Endodermal cell (in vitro differentiated cells): Measurements from ENCODE around the gene ACO1. TPM values are rescaled to one million over a fixed set of nuclear protein-coding genes. Genes with fewer than 3 reads are reported as not detected.
"Not testable (repeated sequence)": the region's sequence is repeated elsewhere in the genome, so short reads cannot be mapped to it uniquely, and the experiment has no call there.

Experiments used
- DNase-seq: peaks from one replicate; pipeline ENCODE4 v3.0.0-alpha.2; 2017
- H3K27ac ChIP-seq: 2 replicates; pipeline ENCODE4 v1.5.1; 2013; ENCODE audit warnings: mild to moderate bottlenecking, low read depth, low read length, moderate library complexity
- H3K27me3 ChIP-seq: 2 replicates; pipeline ENCODE4 v1.6.1; 2013; ENCODE audit warnings: mild to moderate bottlenecking, low read length, moderate library complexity; ENCODE audit not compliant: insufficient read depth, control insufficient read depth, poor library complexity, severe bottlenecking
- H3K36me3 ChIP-seq: 2 replicates; pipeline ENCODE4 v1.7.0; 2013; ENCODE audit warnings: mild to moderate bottlenecking, low read length, moderate library complexity; ENCODE audit not compliant: control insufficient read depth, insufficient read depth
- H3K4me1 ChIP-seq: one replicate; pipeline ENCODE4 v1.7.0; 2013; ENCODE audit warnings: low read length; ENCODE audit not compliant: control insufficient read depth, insufficient read depth
- H3K4me3 ChIP-seq: 2 replicates; pipeline ENCODE4 v1.5.1; 2013; ENCODE audit warnings: mild to moderate bottlenecking, low read length, moderate library complexity
- H3K9ac ChIP-seq: 2 replicates; pipeline ENCODE4 v1.6.1; 2013; ENCODE audit warnings: mild to moderate bottlenecking, low read length, moderate library complexity; ENCODE audit not compliant: poor library complexity, severe bottlenecking; ENCODE audit errors: extremely low read depth
- H3K9me3 ChIP-seq: 2 replicates; pipeline ENCODE4 v1.6.1; 2013; ENCODE audit warnings: mild to moderate bottlenecking, low read length, moderate library complexity; ENCODE audit not compliant: control insufficient read depth
- H3K27ac Mint-ChIP-seq: 2 replicates; pipeline ENCODE4 v1.8.0; 2020; ENCODE audit warnings: mixed read lengths
- H3K27me3 Mint-ChIP-seq: 2 replicates; pipeline ENCODE4 v1.8.0; 2021; ENCODE audit warnings: mild to moderate bottlenecking, mixed read lengths; ENCODE audit not compliant: insufficient read depth
- H3K36me3 Mint-ChIP-seq: 2 replicates; pipeline ENCODE4 v1.8.0; 2020; ENCODE audit warnings: low read depth, mixed read lengths
- H3K4me1 Mint-ChIP-seq: 2 replicates; pipeline ENCODE4 v1.8.0; 2020; ENCODE audit warnings: mixed read lengths
- H3K4me3 Mint-ChIP-seq: 2 replicates; pipeline ENCODE4 v1.8.0; 2020; ENCODE audit warnings: mild to moderate bottlenecking, moderate library complexity, mixed read lengths
- H3K9me3 Mint-ChIP-seq: 2 replicates; pipeline ENCODE4 v1.8.0; 2020; ENCODE audit warnings: mild to moderate bottlenecking, mixed read lengths
- WGBS, 2 experiments: methylation state at CpG; one replicate each; pipeline versions ENCODE4 v1.1.5 to v1.1.7; 2013; ENCODE audit warnings: missing lambda C conversion rate in 2 of 2, mixed read lengths in 1 of 2; ENCODE audit not compliant: insufficient coverage in 1 of 2, insufficient read length in 1 of 2; 5-methylcytosine and 5-hydroxymethylcytosine counted together
- total RNA-seq, 2 donors: library from RNA; stranded (reverse); fragmentation: NEBNext Ultra II Directional in 1 of 2; extraction: Animal tissue kit (Norgen Biotek cat#: 25700) in 1 of 2; gene quantifications; 2 replicates in 1 of 2; 3 replicates in 1 of 2; pipeline ENCODE4 v1.2.1, GENCODE V29; 2021
- TF ChIP-seq, protein P1 (sequence below): fragments of 200-600 bp; sonication (generic); conservative IDR thresholded peaks from 2 replicates; pipeline ENCODE4 v1.5.0; 2021; ENCODE audit warnings: antibody characterized with exemption, mild to moderate bottlenecking

ACO1 gene
- total RNA-seq, 2 donors from 2014 or later, result 33.6 to 52.8 TPM

DNA sequence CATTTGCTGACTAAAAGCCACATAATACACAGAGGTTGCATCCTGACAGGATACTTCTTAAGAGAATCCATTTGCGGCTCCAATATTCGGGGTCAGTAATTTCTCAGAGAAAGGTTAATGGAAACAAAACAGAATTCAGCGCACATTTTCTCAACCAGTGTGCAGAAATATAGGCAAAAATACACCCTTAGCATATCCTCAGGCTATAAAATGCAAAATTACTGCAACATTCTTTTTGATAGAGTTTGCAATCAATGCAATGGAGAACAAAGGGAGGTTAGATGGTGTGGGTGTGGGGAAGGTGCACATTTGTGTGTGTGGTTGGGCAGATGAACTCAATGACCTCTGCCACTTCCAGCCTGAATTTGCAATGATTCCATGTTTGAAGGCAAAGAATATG is 35.4 kb upstream of the ACO1 start:
- Histone ChIP-seq H3K36me3 (no peaks in the 10 kb centered on the region), H3K27ac (no peak overlapping the region), H3K27me3 (no peaks in the 10 kb centered on the region), H3K9ac (no peak overlapping the region), H3K9me3 (no peaks in the 10 kb centered on the region), H3K4me1 (peaks cover 3% of the 10 kb centered on the region), H3K4me3 (no peak overlapping the region)
- peaks cover 20% of the 10 kb centered on the region for H3K4me1 Mint-ChIP-seq
- H3K4me3 Mint-ChIP-seq, result no peak overlapping the region
- TF ChIP-seq, protein P1, sequence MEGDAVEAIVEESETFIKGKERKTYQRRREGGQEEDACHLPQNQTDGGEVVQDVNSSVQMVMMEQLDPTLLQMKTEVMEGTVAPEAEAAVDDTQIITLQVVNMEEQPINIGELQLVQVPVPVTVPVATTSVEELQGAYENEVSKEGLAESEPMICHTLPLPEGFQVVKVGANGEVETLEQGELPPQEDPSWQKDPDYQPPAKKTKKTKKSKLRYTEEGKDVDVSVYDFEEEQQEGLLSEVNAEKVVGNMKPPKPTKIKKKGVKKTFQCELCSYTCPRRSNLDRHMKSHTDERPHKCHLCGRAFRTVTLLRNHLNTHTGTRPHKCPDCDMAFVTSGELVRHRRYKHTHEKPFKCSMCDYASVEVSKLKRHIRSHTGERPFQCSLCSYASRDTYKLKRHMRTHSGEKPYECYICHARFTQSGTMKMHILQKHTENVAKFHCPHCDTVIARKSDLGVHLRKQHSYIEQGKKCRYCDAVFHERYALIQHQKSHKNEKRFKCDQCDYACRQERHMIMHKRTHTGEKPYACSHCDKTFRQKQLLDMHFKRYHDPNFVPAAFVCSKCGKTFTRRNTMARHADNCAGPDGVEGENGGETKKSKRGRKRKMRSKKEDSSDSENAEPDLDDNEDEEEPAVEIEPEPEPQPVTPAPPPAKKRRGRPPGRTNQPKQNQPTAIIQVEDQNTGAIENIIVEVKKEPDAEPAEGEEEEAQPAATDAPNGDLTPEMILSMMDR, result no peak
- no peaks in the 10 kb centered on the region for H3K27me3 Mint-ChIP-seq
- H3K36me3 Mint-ChIP-seq, result no peaks in the 10 kb centered on the region
- no peak for DNase-seq
- WGBS, 2 experiments, result 91 to 97% methylated on average over 3 of the region's 3 CpGs
- no peak overlapping the region for H3K27ac Mint-ChIP-seq
- no peaks in the 10 kb centered on the region for H3K9me3 Mint-ChIP-seq

DNA sequence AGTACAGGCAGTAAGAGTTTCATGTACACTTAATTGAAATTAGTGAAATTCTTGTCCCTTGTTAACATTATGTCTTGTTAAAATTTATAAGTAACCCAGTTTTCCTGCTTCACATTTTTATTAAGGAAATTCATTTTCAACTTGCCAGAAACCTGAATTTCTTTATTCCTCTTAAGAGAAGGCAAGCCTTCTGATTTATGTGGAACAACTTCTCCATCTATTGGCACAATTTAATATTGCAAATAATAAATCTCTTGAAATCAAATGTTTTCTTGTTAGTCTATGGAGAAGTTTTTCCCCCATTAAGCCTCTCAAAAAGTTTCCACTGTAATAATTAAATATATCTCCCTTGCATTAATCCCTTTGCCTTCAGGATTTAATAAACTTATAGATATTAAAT is 33.8 kb upstream of the ACO1 start:
- Mint-ChIP-seq H3K36me3 (no peaks in the 10 kb centered on the region), H3K4me3 (no peak overlapping the region), H3K4me1 (peaks cover 11% of the 10 kb centered on the region), H3K27me3 (no peaks in the 10 kb centered on the region), H3K9me3 (no peaks in the 10 kb centered on the region), H3K27ac (no peak overlapping the region)
- Histone ChIP-seq H3K36me3 (no peaks in the 10 kb centered on the region), H3K27me3 (no peaks in the 10 kb centered on the region), H3K4me3 (no peak overlapping the region), H3K4me1 (no peaks in the 10 kb centered on the region), H3K9ac (no peak overlapping the region), H3K9me3 (no peaks in the 10 kb centered on the region), H3K27ac (no peak overlapping the region)
- no peak for DNase-seq
- TF ChIP-seq, protein P1, result peak; percentile 64

DNA sequence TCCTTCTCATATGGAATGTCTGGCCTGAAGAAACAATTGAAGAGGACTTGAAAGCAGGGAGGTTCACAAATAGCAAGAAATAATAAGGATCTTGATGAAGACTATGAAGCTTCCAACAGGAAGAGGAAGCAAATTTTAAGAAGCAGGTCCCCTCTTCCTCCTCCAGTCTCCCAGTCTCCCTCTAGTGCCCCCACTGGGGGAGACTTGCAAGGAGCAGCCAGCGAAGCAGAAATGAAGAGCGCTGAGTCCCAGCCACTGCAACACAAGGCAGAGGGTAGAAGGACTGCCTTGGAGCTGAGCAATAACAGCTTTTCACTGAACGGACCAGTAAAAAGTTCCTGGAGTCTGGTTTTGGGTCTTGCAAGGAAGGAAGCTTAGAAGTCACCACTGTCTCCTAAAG is 32.6 kb upstream of the ACO1 start:
- Histone ChIP-seq H3K9me3 (no peaks in the 10 kb centered on the region), H3K27me3 (no peaks in the 10 kb centered on the region), H3K4me3 (no peak overlapping the region), H3K4me1 (no peaks in the 10 kb centered on the region), H3K27ac (no peak overlapping the region), H3K9ac (no peak overlapping the region), H3K36me3 (no peaks in the 10 kb centered on the region)
- no peaks in the 10 kb centered on the region for H3K9me3 Mint-ChIP-seq
- WGBS, 2 experiments, result 67 to 82% methylated on average over 1 to 3 of the region's 3 CpGs
- H3K4me1 Mint-ChIP-seq, result peaks cover 10% of the 10 kb centered on the region
- no peak overlapping the region for H3K4me3 Mint-ChIP-seq
- H3K27me3 Mint-ChIP-seq, result no peaks in the 10 kb centered on the region
- peak; percentile 85 for DNase-seq
- no peak overlapping the region for H3K27ac Mint-ChIP-seq
- no peaks in the 10 kb centered on the region for H3K36me3 Mint-ChIP-seq
- TF ChIP-seq, protein P1, result peak; percentile 70

DNA sequence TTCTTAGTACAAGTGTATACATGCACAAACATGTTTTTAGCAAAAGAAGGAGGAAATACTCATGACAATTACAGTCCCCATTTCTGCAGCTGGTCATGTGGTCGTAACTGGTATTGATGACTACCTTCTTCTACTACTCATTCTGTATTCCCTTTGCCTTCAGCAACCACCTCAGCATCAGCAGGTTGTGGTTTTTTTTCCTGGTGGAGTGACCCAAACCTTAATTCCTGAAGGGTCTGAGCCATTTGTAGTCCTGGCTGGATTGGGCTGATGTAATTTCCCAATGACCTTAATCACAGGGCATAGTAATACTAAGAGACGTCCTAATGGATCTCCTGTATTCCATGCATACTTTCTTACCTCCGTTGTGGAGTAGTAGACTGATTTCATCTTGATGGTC is 31.0 kb upstream of the ACO1 start:
- not testable (repeated sequence) for H3K4me1 ChIP-seq, H3K4me3 Mint-ChIP-seq, H3K9me3 ChIP-seq, H3K4me3 ChIP-seq, H3K27ac ChIP-seq, H3K36me3 Mint-ChIP-seq, H3K27ac Mint-ChIP-seq, H3K9me3 Mint-ChIP-seq, H3K27me3 Mint-ChIP-seq, H3K36me3 ChIP-seq, H3K9ac ChIP-seq, DNase-seq, H3K27me3 ChIP-seq
- WGBS, 2 experiments, result 96 to 100% methylated on average over 1 to 3 of the region's 3 CpGs
- peaks cover 10% of the 10 kb centered on the region for H3K4me1 Mint-ChIP-seq
